Spleen (tissue), 11 donors: ENCODE data around the gene PPP2R5D. TPM values are rescaled to one million over a fixed set of nuclear protein-coding genes. Genes with fewer than 3 reads are reported as not detected.

Source experiments
- DNase-seq: peaks from one replicate; pipeline ENCODE4 v3.0.0-alpha.2; 2020
- H3K27ac ChIP-seq, 8 donors: fragments of 200-600 bp; sonication (generic) in 7 of 8; 1 replicate in 4 of 8; 2 replicates in 4 of 8; pipeline versions ENCODE4 v1.5.0 to v1.8.0; 2016 to 2021; ENCODE audit warnings: inconsistent platforms in 4 of 8, mild to moderate bottlenecking in 4 of 8, moderate library complexity in 1 of 8
- H3K27me3 ChIP-seq, 7 donors: fragments of 200-600 bp; sonication (generic) in 6 of 7; replicated peaks in 1 of 7; 1 replicate in 4 of 7; 2 replicates in 3 of 7; pipeline versions ENCODE4 v1.5.0 to v1.8.0; 2016 to 2021; ENCODE audit warnings: inconsistent platforms in 3 of 7, mild to moderate bottlenecking in 1 of 7
- H3K36me3 ChIP-seq, 6 donors: fragments of 200-600 bp; sonication (generic) in 5 of 6; 1 replicate in 4 of 6; 2 replicates in 2 of 6; pipeline versions ENCODE4 v1.5.0 to v1.8.0; 2016 to 2021; ENCODE audit warnings: inconsistent platforms in 2 of 6
- H3K4me1 ChIP-seq, 6 donors: fragments of 200-600 bp; sonication (generic) in 5 of 6; 1 replicate in 3 of 6; 2 replicates in 3 of 6; pipeline versions ENCODE4 v1.5.0 to v1.8.0; 2016 to 2021; ENCODE audit warnings: inconsistent platforms in 3 of 6
- H3K4me3 ChIP-seq, 8 donors: fragments of 200-600 bp; sonication (generic) in 7 of 8; 1 replicate in 4 of 8; 2 replicates in 4 of 8; pipeline versions ENCODE4 v1.5.0 to v1.8.0; 2016 to 2021; ENCODE audit warnings: inconsistent platforms in 4 of 8, mild to moderate bottlenecking in 4 of 8, moderate library complexity in 2 of 8
- H3K9me3 ChIP-seq, 8 donors: fragments of 200-600 bp; sonication (generic) in 7 of 8; 1 replicate in 4 of 8; 2 replicates in 4 of 8; pipeline versions ENCODE4 v1.5.0 to v1.8.0; 2016 to 2021; ENCODE audit warnings: inconsistent platforms in 4 of 8
- CTCF ChIP-seq, 11 experiments: fragments of 200-600 bp in 7 of 11; fragments of 450-650 bp in 4 of 11; sonication (generic) in 4 of 11; IDR thresholded peaks in 8 of 11; conservative IDR thresholded peaks in 3 of 11; 1 replicate in 7 of 11; 2 replicates in 4 of 11; pipeline versions ENCODE4 v1.4.0 to v1.8.0; 2016 to 2021; ENCODE audit warnings: antibody characterized with exemption in 11 of 11, inconsistent platforms in 4 of 11, mild to moderate bottlenecking in 1 of 11
- POLR2A ChIP-seq, 3 donors: fragments of 450-650 bp; IDR thresholded peaks; one replicate each; pipeline ENCODE4 v1.5.1; 2017; ENCODE audit warnings: antibody characterized with exemption in 3 of 3, mild to moderate bottlenecking in 1 of 3
- POLR2AphosphoS5 ChIP-seq, 3 donors: sonication (generic); formaldehyde crosslinking; IDR thresholded peaks; one replicate each; pipeline ENCODE4 v1.5.1; 2017; ENCODE audit warnings: antibody characterized with exemption in 3 of 3
- WGBS, 5 donors: extraction: QIAGEN DNeasy Blood & Tissue Kit in 3 of 5; methylation state at CpG; one replicate each; pipeline versions ENCODE4 v1.1.5 to v1.1.7; 2013 to 2018; 5-methylcytosine and 5-hydroxymethylcytosine counted together
- intact Hi-C: fragments of 100-400 bp; cut with DNase I; formaldehyde crosslinking; loops from one replicate; pipeline ENCODE4 v1.15.0; 2023; ENCODE audit warnings: low total_unique reads
- polyA plus RNA-seq, 3 donors: library from polyadenylated mRNA; stranded (reverse); fragments of 200-250 nt; gene quantifications; one replicate each; pipeline ENCODE4 v1.2.1, GENCODE V29; 2013
- total RNA-seq, 7 donors: library from RNA; depleted of rRNA in 3 of 7; stranded (reverse); fragments of >200 nt in 3 of 7; fragmentation: NEBNext Ultra II Directional in 4 of 7; extraction: Animal tissue kit (Norgen Biotek cat#: 25700) in 4 of 7; gene quantifications; one replicate each; pipeline versions ENCODE4 v1.1.0 to v1.2.1, GENCODE V29; 2016 to 2021
- donor health status: healthy with polysubstance abuse.
- donor health status: DM: no; HTN: no; CAD: no; lungs with moderate emphysema.
- donor health status: DM: no; HTN: no; CAD: no.
- donor health status: Bipolar disorder and iron deficiency.
- donor health status: healthy.
- donor health status: DM: no; HTN: no; CAD: no.
- donor health status: DM: yes; HTN: yes; CAD: no.

PPP2R5D gene
- total and polyA plus RNA-seq, 10 donors: 15.3 to 40.2 (median 25.5) TPM

- 0 to 2% (median 1%) methylated on average over 7 of the region's 7 CpGs for WGBS, 5 donors
Observed at GRCh38 chr6:43014434-43014909, 30.1 kb downstream of the PPP2R5D start.

GRCh38 chr6:43016176-43016942 is 32.0 kb downstream of the PPP2R5D start:
- TF ChIP-seq POLR2AphosphoS5 (IDR thresholded peaks at IDR 0.05): no peak
- TF ChIP-seq POLR2A (IDR thresholded peaks at IDR 0.05): no peak
- TF ChIP-seq CTCF (IDR thresholded peaks at IDR 0.05 in 8 of 11, conservative IDR thresholded peaks at IDR 0.05 in 3 of 11): no peak
- intact Hi-C loops: no loop called here
- peaks cover 0 to 63% (median 37%) of the 10 kb centered on the region in 6 donors for H3K36me3 ChIP-seq

More at GRCh38 chr6:43014434-43014909, 30.1 kb downstream of the PPP2R5D start:
- intact Hi-C loops: no loop called here
- peaks cover 36 to 71% (median 50%) of the 10 kb centered on the region in 6 donors for H3K4me1 ChIP-seq
- H3K27me3 ChIP-seq: no peaks in the 10 kb centered on the region
- DNase-seq: no peak
- no peaks in the 10 kb centered on the region for H3K9me3 ChIP-seq
- TF ChIP-seq POLR2AphosphoS5 (IDR thresholded peaks at IDR 0.05) (no peak), CTCF (IDR thresholded peaks at IDR 0.05 in 8 of 11, conservative IDR thresholded peaks at IDR 0.05 in 3 of 11) (no peak), POLR2A (IDR thresholded peaks at IDR 0.05) (no peak)
- H3K4me3 ChIP-seq: peak overlapping the region; percentile 66 to 90 (median 81)
- peak overlapping the region in 7 of 8 donors; percentile 75 to 91 (median 83) for H3K27ac ChIP-seq
- H3K36me3 ChIP-seq: peaks cover 0 to 68% (median 52%) of the 10 kb centered on the region in 6 donors

GRCh38 chr6:43016943-43017334 is 32.6 kb downstream of the PPP2R5D start:
- TF ChIP-seq POLR2A (IDR thresholded peaks at IDR 0.05): no peak
- no peak for TF ChIP-seq POLR2AphosphoS5 (IDR thresholded peaks at IDR 0.05)
- no peak for TF ChIP-seq CTCF (IDR thresholded peaks at IDR 0.05 in 8 of 11, conservative IDR thresholded peaks at IDR 0.05 in 3 of 11)
- Histone ChIP-seq H3K9me3 (no peaks in the 10 kb centered on the region), H3K4me1 (peaks cover 43 to 71% (median 56%) of the 10 kb centered on the region in 6 donors), H3K27ac (peak overlapping the region in 3 of 8 donors; percentile 9 to 90 (median 27)), H3K4me3 (no peak overlapping the region), H3K36me3 (peaks cover 0 to 58% (median 32%) of the 10 kb centered on the region in 6 donors), H3K27me3 (no peaks in the 10 kb centered on the region)
- intact Hi-C loops: no loop called here
- peak; percentile 75 for DNase-seq
- WGBS, 5 donors: 79 to 96% (median 93%) methylated on average over 12 of the region's 12 CpGs

More at GRCh38 chr6:43016176-43016942, 32.0 kb downstream of the PPP2R5D start:
- DNase-seq: no peak
- WGBS, 5 donors: 73 to 80% (median 77%) methylated on average over 5 to 7 of the region's 7 CpGs
- Histone ChIP-seq H3K27me3 (no peaks in the 10 kb centered on the region), H3K4me3 (peak overlapping the region in 1 of 8 donors; percentile 35), H3K4me1 (peaks cover 43 to 76% (median 59%) of the 10 kb centered on the region in 6 donors), H3K9me3 (no peaks in the 10 kb centered on the region), H3K27ac (peak overlapping the region in 3 of 8 donors; percentile 26 to 90 (median 27))

- intact Hi-C loops: no loop called here
- H3K36me3 ChIP-seq: peaks cover 0 to 63% (median 28%) of the 10 kb centered on the region in 6 donors
- peaks cover 40 to 77% (median 62%) of the 10 kb centered on the region in 6 donors for H3K4me1 ChIP-seq
- H3K4me3 ChIP-seq: no peak overlapping the region
- WGBS, 5 donors: 93 to 98% (median 93%) methylated on average over 2 of the region's 2 CpGs
- no peaks in the 10 kb centered on the region for H3K27me3 ChIP-seq
- H3K9me3 ChIP-seq: no peaks in the 10 kb centered on the region
- TF ChIP-seq POLR2AphosphoS5 (IDR thresholded peaks at IDR 0.05): no peak
- TF ChIP-seq POLR2A (IDR thresholded peaks at IDR 0.05): no peak
- no peak for TF ChIP-seq CTCF (IDR thresholded peaks at IDR 0.05 in 8 of 11, conservative IDR thresholded peaks at IDR 0.05 in 3 of 11)
- no peak for DNase-seq
- no peak overlapping the region for H3K27ac ChIP-seq
Observed at GRCh38 chr6:43019152-43019551, 34.8 kb downstream of the PPP2R5D start.
